K562 (cell line): ENCODE data around the gene NTRK3. TPM values are rescaled to one million over a fixed set of nuclear protein-coding genes. Genes with fewer than 3 reads are reported as not detected.

Experiments used
- ATAC-seq: fragments of 200-7000 bp; cut with Tn5 transposase; 3 replicates; pipeline ENCODE4 v1.9.1; 2020; ENCODE audit warnings: moderate library complexity
- BruUV-seq: library from RNA; stranded (reverse); fragments of 400-500 nt; replicated peaks from 2 replicates; lab custom pipeline; 2021; lab: Mats Ljungman, UMichigan
- CTCF ChIA-PET: fragments of 300-600 bp; formaldehyde crosslinking; extraction: SDS; loops from one replicate; lab custom pipeline; 2021; ENCODE audit warnings: low intra/inter-chr PET ratio; lab: Yijun Ruan, JAX
- POLR2A ChIA-PET: fragments of 300-600, 350-650 bp; sonication (Branson Sonifier 250); formaldehyde crosslinking; extraction: SDS; loops from one replicate; lab custom pipeline; 2021; ENCODE audit warnings: antibody characterized with exemption, inconsistent platforms; lab: Yijun Ruan, JAX
- DNase-seq, 4 experiments: peaks; one replicate each; pipeline versions ENCODE4 v3.0.0 to v3.0.0-alpha.2; 2011 to 2018; ENCODE audit warnings: low spot score in 3 of 4, mixed read lengths in 3 of 4; ENCODE audit errors: extremely low read depth in 1 of 4
- FAIRE-seq: peaks from 2 replicates; lab custom pipeline; 2011; peaks lifted over from hg19 to GRCh38; lab: Jason Lieb, UNC
- H2AFZ ChIP-seq: 2 replicates; pipeline ENCODE4 v1.6.0; 2011; ENCODE audit warnings: low read depth, low read length, control low read depth, inconsistent platforms
- H3K27ac ChIP-seq: fragments of 200-600 bp; 3 replicates; pipeline ENCODE4 v1.8.0; 2011; ENCODE audit warnings: low read depth, mild to moderate bottlenecking, control low read depth, inconsistent platforms, low read length, moderate library complexity, mixed read lengths; ENCODE audit errors: extremely low read depth
- H3K27me3 ChIP-seq, 2 experiments: fragments of 300-600 bp in 1 of 2; 2 replicates in 1 of 2; 3 replicates in 1 of 2; pipeline versions ENCODE4 v1.6.0 to v1.8.0; 2011; ENCODE audit warnings: inconsistent platforms in 2 of 2, low read length in 2 of 2, mild to moderate bottlenecking in 1 of 2, mixed read lengths in 1 of 2, moderate library complexity in 1 of 2; ENCODE audit not compliant: control insufficient read depth in 2 of 2, insufficient read depth in 2 of 2
- H3K36me3 ChIP-seq: fragments of 300-600 bp; 3 replicates; pipeline ENCODE4 v1.8.0; 2011; ENCODE audit warnings: mild to moderate bottlenecking, low read length, inconsistent platforms; ENCODE audit not compliant: control insufficient read depth, insufficient read depth
- H3K4me1 ChIP-seq, 2 experiments: fragments of 200-600 bp in 1 of 2; replicated peaks in 1 of 2; 2 replicates in 1 of 2; 3 replicates in 1 of 2; pipeline versions ENCODE4 v1.5.1 to v1.8.0; 2011; ENCODE audit warnings: inconsistent platforms in 2 of 2, low read length in 2 of 2, mild to moderate bottlenecking in 1 of 2, mixed read lengths in 1 of 2, moderate library complexity in 1 of 2; ENCODE audit not compliant: control insufficient read depth in 2 of 2, insufficient read depth in 2 of 2
- H3K4me2 ChIP-seq: 2 replicates; pipeline ENCODE4 v1.6.1; 2011; ENCODE audit warnings: low read length, control low read depth, inconsistent platforms, mixed read lengths; ENCODE audit not compliant: insufficient read depth
- H3K4me3 ChIP-seq: fragments of 200-600 bp; sonication (generic), shearing (Covaris generic); 2 replicates; pipeline ENCODE4 v1.5.1; 2016; ENCODE audit warnings: control low read depth, inconsistent platforms
- H3K79me2 ChIP-seq: fragments of 200-600 bp; 3 replicates; pipeline ENCODE4 v1.8.0; 2011; ENCODE audit warnings: low read length, inconsistent platforms; ENCODE audit not compliant: control insufficient read depth, insufficient read depth
- H3K9ac ChIP-seq, 2 experiments: 2 replicates each; pipeline versions ENCODE4 v1.6.0 to v1.6.1; 2011; ENCODE audit warnings: low read depth in 2 of 2, low read length in 2 of 2, control low read depth in 1 of 2, inconsistent platforms in 1 of 2, mild to moderate bottlenecking in 1 of 2, mixed read lengths in 1 of 2; ENCODE audit not compliant: insufficient read depth in 1 of 2
- H3K9me1 ChIP-seq: one replicate; pipeline ENCODE4 v1.6.0; 2011; ENCODE audit warnings: inconsistent platforms, mild to moderate bottlenecking, low read length, moderate library complexity; ENCODE audit not compliant: control insufficient read depth, insufficient read depth
- H3K9me3 ChIP-seq: replicated peaks from 2 replicates; pipeline ENCODE4 v1.5.1; 2011; ENCODE audit warnings: low read depth, low read length, inconsistent platforms; ENCODE audit not compliant: control insufficient read depth, insufficient read depth
- H4K20me1 ChIP-seq: replicated peaks from 2 replicates; pipeline ENCODE4 v1.6.1; 2011; ENCODE audit warnings: low read length, inconsistent platforms, mixed read lengths; ENCODE audit not compliant: control insufficient read depth, insufficient read depth
- CEBPG ChIP-seq, 3 experiments: fragments of 200-800 bp in 1 of 3; sonication (Bioruptor generic) in 1 of 3; sonication (generic) in 1 of 3; formaldehyde crosslinking in 1 of 3; IDR thresholded peaks in 2 of 3; conservative IDR thresholded peaks in 1 of 3; 2 replicates each; pipeline versions ENCODE4 v1.6.1 to v1.8.0; 2016 to 2022; ENCODE audit warnings: missing compliant biosample characterization in 2 of 3, missing genetic modification characterization in 2 of 3, mild to moderate bottlenecking in 1 of 3, missing genetic modification reagents in 1 of 3
- COPS2 ChIP-seq: fragments of 450-650 bp; conservative IDR thresholded peaks from 2 replicates; pipeline ENCODE4 v1.6.1; 2016; ENCODE audit warnings: mild to moderate bottlenecking, moderate library complexity
- E2F1 ChIP-seq: sonication (generic); formaldehyde crosslinking; IDR thresholded peaks from 2 replicates; pipeline ENCODE4 v1.8.1; 2023; ENCODE audit warnings: mild to moderate bottlenecking, missing genetic modification reagents, moderate library complexity
- E2F3 ChIP-seq: fragments of 250-450 bp; sonication (Bioruptor Pico); IDR thresholded peaks from 2 replicates; pipeline ENCODE4 v1.4.0; 2020; ENCODE audit warnings: mild to moderate bottlenecking
- MXD1 ChIP-seq: fragments of 250-450 bp; sonication (Bioruptor Pico); IDR thresholded peaks from 2 replicates; pipeline ENCODE4 v1.8.0; 2021; ENCODE audit warnings: borderline replicate concordance, mild to moderate bottlenecking, moderate library complexity; ENCODE audit not compliant: poor library complexity, severe bottlenecking
- NCOR1 ChIP-seq: fragments of 450-650 bp; IDR thresholded peaks from 2 replicates; pipeline ENCODE4 v1.6.1; 2016; ENCODE audit warnings: mild to moderate bottlenecking, moderate library complexity
- NR2F6 ChIP-seq: fragments of 450-650 bp; formaldehyde crosslinking; IDR thresholded peaks from 2 replicates; pipeline ENCODE4 v1.4.0; 2020; ENCODE audit warnings: mild to moderate bottlenecking
- PURB ChIP-seq: sonication (generic); formaldehyde crosslinking; IDR thresholded peaks from 2 replicates; pipeline ENCODE4 v1.9.0; 2021; ENCODE audit warnings: low read depth, mild to moderate bottlenecking, missing genetic modification reagents
- SETDB1 ChIP-seq: IDR thresholded peaks from one replicate; pipeline ENCODE4 v1.6.1; 2012; ENCODE audit warnings: low read length, control low read depth, inconsistent platforms
- YY1 ChIP-seq, 3 experiments: IDR thresholded peaks; 2 replicates each; pipeline ENCODE4 v1.6.1; 2011; ENCODE audit warnings: low read length in 2 of 3, mild to moderate bottlenecking in 2 of 3, moderate library complexity in 2 of 3, borderline replicate concordance in 1 of 3, control low read depth in 1 of 3, low read depth in 1 of 3; ENCODE audit not compliant: insufficient read depth in 3 of 3, insufficient replicate concordance in 2 of 3, control insufficient read depth in 1 of 3, insufficient read length in 1 of 3; ENCODE audit errors: extremely low read depth in 1 of 3
- ZBED1 ChIP-seq: IDR thresholded peaks from 2 replicates; pipeline ENCODE4 v1.6.1; 2014
- ZFX ChIP-seq: sonication (generic); formaldehyde crosslinking; IDR thresholded peaks from 2 replicates; pipeline ENCODE4 v1.8.0; 2022; ENCODE audit warnings: mild to moderate bottlenecking, missing genetic modification reagents, moderate library complexity
- ZNF408 ChIP-seq: fragments of 250-450 bp; sonication (Bioruptor Pico); IDR thresholded peaks from 2 replicates; pipeline ENCODE4 v1.4.0; 2020; ENCODE audit warnings: low read depth, mild to moderate bottlenecking, moderate library complexity
- WGBS: fragments of 100-300 bp; shearing (Covaris generic); methylation state at CpG from one replicate; pipeline ENCODE4 v1.1.6; 2016; ENCODE audit warnings: low coverage, mixed read lengths; ENCODE audit not compliant: insufficient coverage; ENCODE audit errors: missing lambda C conversion rate; 5-methylcytosine and 5-hydroxymethylcytosine counted together
- in situ Hi-C: fragments of 300-500 bp; cut with MboI; formaldehyde crosslinking; loops from 4 replicates; pipeline ENCODE4 v1.15.0; 2018; ENCODE audit warnings: inconsistent platforms, mixed read lengths
- intact Hi-C: fragments of 100-400 bp; cut with micrococcal nuclease; formaldehyde crosslinking; loops from 2 replicates; pipeline ENCODE4 v1.14.2; 2022
- polyA plus RNA-seq, 8 experiments: library from polyadenylated mRNA; depleted of rRNA in 4 of 8; stranded (reverse) in 5 of 8; unstranded in 3 of 8; fragments of >200 nt; fragmentation: Nextera tagmentation in 2 of 8; fragmentation: Illumina TruSeq in 1 of 8; extraction: Ambion mirVana in 2 of 8; extraction: Trizol in 1 of 8; gene quantifications; 2 replicates each; pipeline versions ENCODE4 v1.2.1 to v1.2.3, GENCODE V29; 2011 to 2014; ENCODE audit warnings: inconsistent platforms in 1 of 8, missing spikeins in 1 of 8
- total RNA-seq, 7 experiments: library from RNA; depleted of rRNA in 6 of 7; stranded (reverse); fragments of >200 nt in 6 of 7; fragmentation: Illumina TruSeq in 2 of 7; extraction: Trizol in 2 of 7; gene quantifications; 2 replicates each; pipeline versions ENCODE4 v1.2.1 to v1.2.3, GENCODE V29; 2011 to 2021; ENCODE audit warnings: low replicate concordance in 1 of 7

The NTRK3 gene
- total and polyA plus RNA-seq, 9 of the 15 experiments (the other 6 are each of a cell fraction or from before 2014, with no cell fraction given) = 0.11 to 0.13 TPM; not detected in 7

GRCh38 chr15:88258093-88258641 lies 1.6 kb upstream of the NTRK3 start (continued):
- peak in 1 of 3 experiments; percentile 52 for TF ChIP-seq YY1 (IDR thresholded peaks at IDR 0.05; ENCODE audit: borderline replicate concordance in 1 of 3, control insufficient read depth in 1 of 3, extremely low read depth in 1 of 3, insufficient read depth in 3 of 3, insufficient read length in 1 of 3, insufficient replicate concordance in 2 of 3, low read depth in 1 of 3, low read length in 2 of 3)
- TF ChIP-seq E2F1 = no peak

GRCh38 chr15:88257311-88258092 lies 963 bp upstream of the NTRK3 start:
- H3K9ac ChIP-seq = no peak overlapping the region
- 8% methylated on average over 30 of the region's 49 CpGs for WGBS
- no peaks in the 10 kb centered on the region for H3K9me1 ChIP-seq
- in situ Hi-C loops = no loop called here
- ChIA-PET CTCF (interaction anchor here (0.8 kb wide), 1 partner anchor 14 kb away, joined by 3 read pairs; no protein-coding TSS in a partner anchor), POLR2A (no interaction called here)
- no peaks in the 10 kb centered on the region for H3K9me3 ChIP-seq
- peaks cover 2 to 29% of the 10 kb centered on the region in 2 experiments; a peak in 2 of 5 replicates for H3K27me3 ChIP-seq
- FAIRE-seq = no peak
- no peaks in the 10 kb centered on the region for H3K79me2 ChIP-seq
- intact Hi-C loops = no loop called here
- H4K20me1 ChIP-seq = 0 out of 2 replicates have a peak, but pooled peaks cover 2% of the 10 kb centered on the region
- H3K27ac ChIP-seq = no peak overlapping the region
- no peaks in the 10 kb centered on the region for H3K36me3 ChIP-seq
- no peak for ATAC-seq
- no peak overlapping the region for H2AFZ ChIP-seq
- DNase-seq = no peak
- H3K4me1 ChIP-seq = no peaks in the 10 kb centered on the region; a peak in 1 of 5 replicates
- H3K4me2 ChIP-seq = no peak overlapping the region
- no peak overlapping the region for H3K4me3 ChIP-seq
- no TSS peak for BruUV-seq
- TF ChIP-seq SETDB1 (no peak), ZBED1 (no peak), PURB (CRISPR knock-in tag) (no peak), CEBPG (CRISPR knock-in tag; IDR thresholded peaks at IDR 0.05) (no peak), CEBPG (tag; conservative IDR thresholded peaks at IDR 0.05 in 1 of 2, IDR thresholded peaks at IDR 0.05 in 1 of 2) (no peak), ZFX (no peak), ZNF408 (CRISPR knock-in tag) (no peak), NCOR1 (no peak), NR2F6 (CRISPR knock-in tag) (no peak), COPS2 (no peak), E2F3 (no peak), MXD1 (no peak)
